Uterus (tissue), 4 donors: ENCODE data around the gene TPRG1. TPM values are rescaled to one million over a fixed set of nuclear protein-coding genes. Genes with fewer than 3 reads are reported as not detected.

Source experiments
- DNase-seq, 2 donors: peaks; one replicate each; pipeline ENCODE4 v3.0.0-alpha.2; 2019 to 2020
- H3K27ac ChIP-seq, 2 donors: fragments of 200-600 bp; sonication (generic); 1 replicate in 1 of 2; 2 replicates in 1 of 2; pipeline ENCODE4 v1.5.1; 2016 to 2018
- H3K27me3 ChIP-seq, 2 donors: fragments of 200-600 bp; sonication (generic); one replicate each; pipeline ENCODE4 v1.5.1; 2018 to 2019; ENCODE audit warnings: control low read depth in 1 of 2
- H3K36me3 ChIP-seq, 2 donors: fragments of 200-600 bp; sonication (generic); one replicate each; pipeline ENCODE4 v1.5.1; 2019; ENCODE audit warnings: control low read depth in 1 of 2
- H3K4me1 ChIP-seq, 2 donors: fragments of 200-600 bp; sonication (generic); one replicate each; pipeline ENCODE4 v1.5.1; 2018 to 2019; ENCODE audit warnings: control low read depth in 1 of 2
- H3K4me3 ChIP-seq, 2 donors: fragments of 200-600 bp; sonication (generic); 1 replicate in 1 of 2; 2 replicates in 1 of 2; pipeline ENCODE4 v1.5.1; 2018 to 2019; ENCODE audit warnings: mild to moderate bottlenecking in 1 of 2
- H3K9me3 ChIP-seq, 2 donors: fragments of 200-600 bp; sonication (generic); one replicate each; pipeline ENCODE4 v1.5.1; 2019; ENCODE audit warnings: control low read depth in 1 of 2
- CTCF ChIP-seq, 4 experiments: fragments of 200-600 bp in 2 of 4; fragments of 450-650 bp in 2 of 4; sonication (generic) in 2 of 4; IDR thresholded peaks; one replicate each; pipeline ENCODE4 v1.5.1; 2016 to 2019; ENCODE audit warnings: antibody characterized with exemption in 4 of 4, mild to moderate bottlenecking in 2 of 4, moderate library complexity in 1 of 4
- POLR2A ChIP-seq, 2 donors: fragments of 450-650 bp; IDR thresholded peaks; one replicate each; pipeline ENCODE4 v1.6.1; 2016; ENCODE audit warnings: antibody characterized with exemption in 2 of 2, mild to moderate bottlenecking in 1 of 2, moderate library complexity in 1 of 2
- intact Hi-C: fragments of 100-400 bp; cut with DNase I; formaldehyde crosslinking; loops from one replicate; pipeline ENCODE4 v1.15.1; 2023; ENCODE audit warnings: low total_unique reads
- total RNA-seq, 4 donors: library from RNA; depleted of rRNA in 3 of 4; stranded (reverse); fragments of >200 nt in 3 of 4; gene quantifications; one replicate each; pipeline versions ENCODE4 v1.1.0 to v1.2.4, GENCODE V29; 2014 to 2023
- donor health status: DM: yes; HTN: yes; CAD: no.

The TPRG1 gene
- total RNA-seq, 4 donors from 2014 or later, result 7.7 to 29.4 (median 8.3) TPM

GRCh38 chr3:189172668-189173419, 1.1 kb downstream of the TPRG1 start:
- Histone ChIP-seq H3K9me3 (no peaks in the 10 kb centered on the region), H3K27me3 (no peaks in the 10 kb centered on the region), H3K27ac (no peak overlapping the region), H3K4me1 (no peaks in the 10 kb centered on the region), H3K4me3 (no peak overlapping the region), H3K36me3 (no peaks in the 10 kb centered on the region)
- TF ChIP-seq CTCF (IDR thresholded peaks at IDR 0.05), result no peak
- TF ChIP-seq POLR2A (IDR thresholded peaks at IDR 0.05), result no peak
- intact Hi-C loops, result no loop called here
- no peak for DNase-seq

- Histone ChIP-seq H3K36me3 (no peaks in the 10 kb centered on the region), H3K4me1 (no peaks in the 10 kb centered on the region), H3K9me3 (peaks cover 0 to 7% of the 10 kb centered on the region in 2 donors), H3K4me3 (no peak overlapping the region), H3K27me3 (no peaks in the 10 kb centered on the region), H3K27ac (no peak overlapping the region)
- intact Hi-C loops, result no loop called here
- DNase-seq, result no peak
- no peak for TF ChIP-seq POLR2A (IDR thresholded peaks at IDR 0.05)
- no peak for TF ChIP-seq CTCF (IDR thresholded peaks at IDR 0.05)
Measured at GRCh38 chr3:189184566-189184965, 12.8 kb downstream of the TPRG1 start.

GRCh38 chr3:189186101-189186500, 14.3 kb downstream of the TPRG1 start:
- Histone ChIP-seq H3K9me3 (peaks cover 0 to under 1% of the 10 kb centered on the region in 2 donors), H3K4me3 (no peak overlapping the region), H3K4me1 (no peaks in the 10 kb centered on the region), H3K27ac (no peak overlapping the region), H3K27me3 (no peaks in the 10 kb centered on the region), H3K36me3 (no peaks in the 10 kb centered on the region)
- intact Hi-C loops, result no loop called here
- DNase-seq, result no peak
- no peak for TF ChIP-seq POLR2A (IDR thresholded peaks at IDR 0.05)
- no peak for TF ChIP-seq CTCF (IDR thresholded peaks at IDR 0.05)

- H3K4me1 ChIP-seq, result no peaks in the 10 kb centered on the region
- DNase-seq, result no peak
- H3K4me3 ChIP-seq, result no peak overlapping the region
- no peaks in the 10 kb centered on the region for H3K36me3 ChIP-seq
- H3K27ac ChIP-seq, result no peak overlapping the region
- no peaks in the 10 kb centered on the region for H3K27me3 ChIP-seq
- peaks cover 0 to 4% of the 10 kb centered on the region in 2 donors for H3K9me3 ChIP-seq
- TF ChIP-seq CTCF (IDR thresholded peaks at IDR 0.05) (no peak), POLR2A (IDR thresholded peaks at IDR 0.05) (no peak)
- intact Hi-C loops, result no loop called here
Measured at GRCh38 chr3:189188466-189188865, 16.7 kb downstream of the TPRG1 start.

- Histone ChIP-seq H3K27ac (no peak overlapping the region), H3K36me3 (no peaks in the 10 kb centered on the region), H3K9me3 (peaks cover 0 to 4% of the 10 kb centered on the region in 2 donors), H3K4me1 (no peaks in the 10 kb centered on the region), H3K4me3 (no peak overlapping the region), H3K27me3 (no peaks in the 10 kb centered on the region)
- DNase-seq, result no peak
- TF ChIP-seq POLR2A (IDR thresholded peaks at IDR 0.05), result no peak
- TF ChIP-seq CTCF (IDR thresholded peaks at IDR 0.05), result no peak
- intact Hi-C loops, result no loop called here
Measured at GRCh38 chr3:189192725-189193124, 21.0 kb downstream of the TPRG1 start.
